GM21723 (cell line): ENCODE results near the gene DNAL1.
"Not testable (repeated sequence)": the region's sequence is repeated elsewhere in the genome, so short reads cannot be mapped to it uniquely, and the experiment has no call there.

Experiments used
- ATAC-seq: cut with Tn5 transposase; IDR thresholded peaks from one replicate; pipeline ENCODE4 v1.9.1; 2021; ENCODE audit warnings: mild to moderate bottlenecking, moderate library complexity; ENCODE audit not compliant: unreplicated experiment

Gene DNAL1

GRCh38 chr14:73696466-73697400, 51.9 kb downstream of the DNAL1 start:
- peak; percentile 92 for ATAC-seq

- no peak for ATAC-seq
Measured at GRCh38 chr14:73700325-73700724, 55.5 kb downstream of the DNAL1 start.

GRCh38 chr14:73708076-73708475, 63.3 kb downstream of the DNAL1 start:
- ATAC-seq: not testable (repeated sequence)

- no peak for ATAC-seq
Measured at GRCh38 chr14:73709904-73710469, 65.2 kb downstream of the DNAL1 start.

GRCh38 chr14:73710737-73711136, 66.0 kb downstream of the DNAL1 start:
- ATAC-seq: no peak

- peak; percentile 18 for ATAC-seq
Measured at GRCh38 chr14:73712071-73712506, 67.3 kb downstream of the DNAL1 start.

- peak; percentile 42 for ATAC-seq
Measured at GRCh38 chr14:73712540-73713180, 67.9 kb downstream of the DNAL1 start.

- ATAC-seq: peak; percentile 3
Measured at GRCh38 chr14:73713206-73713802, 68.5 kb downstream of the DNAL1 start.

GRCh38 chr14:73713803-73714655, 69.2 kb downstream of the DNAL1 start, which contains the start of gene PNMA1:
Gene PNMA1, minus strand, starts transcription at chr14:73714384. Its CDS starts 745 bp downstream, at chr14:73713639.
- peak; percentile 64 for ATAC-seq

- no peak for ATAC-seq
Measured at GRCh38 chr14:73714656-73715081, 69.9 kb downstream of the DNAL1 start.

- no peak for ATAC-seq
Measured at GRCh38 chr14:73715707-73716106, 70.9 kb downstream of the DNAL1 start.

- no peak for ATAC-seq
Measured at GRCh38 chr14:73717266-73717665, 72.5 kb downstream of the DNAL1 start.

- no peak for ATAC-seq
Measured at GRCh38 chr14:73717711-73718417, 73.1 kb downstream of the DNAL1 start.

GRCh38 chr14:73718418-73719251, 73.8 kb downstream of the DNAL1 start:
- ATAC-seq: no peak

- no peak for ATAC-seq
Measured at GRCh38 chr14:73719361-73719760, 74.6 kb downstream of the DNAL1 start.

- ATAC-seq: no peak
Measured at GRCh38 chr14:73719791-73720190, 75.0 kb downstream of the DNAL1 start.

GRCh38 chr14:73720636-73721035, 75.8 kb downstream of the DNAL1 start:
- no peak for ATAC-seq

- no peak for ATAC-seq
Measured at GRCh38 chr14:73721101-73721821, 76.5 kb downstream of the DNAL1 start.
